ENCODE measurements around the gene POLR2B. TPM values are rescaled to one million over a fixed set of nuclear protein-coding genes. Genes with fewer than 3 reads are reported as not detected.
A peak's percentile ranks its signal among the peaks of the same experiment; 100 is the strongest.
"Not testable (repeated sequence)": the region's sequence is repeated elsewhere in the genome, so short reads cannot be mapped to it uniquely, and the experiment has no call there.

The POLR2B gene
- total RNA-seq, 1 donor from 2014 or later = 23.4 TPM

- DNase-seq (ENCODE audit: low spot score in 2 of 2) = no peak
- H3K36me3 ChIP-seq = peaks cover 0 to 10% of the 10 kb centered on the region in 2 donors
- H3K27me3 ChIP-seq = no peaks in the 10 kb centered on the region
- peak overlapping the region; percentile 85 for H3K27ac ChIP-seq
- intact Hi-C loops (cut with DNase I) = loop anchor here (2.0 to 5.0 kb wide), 2 partner anchors 37 to 369 kb away; no protein-coding TSS in a partner anchor
- H3K9me3 ChIP-seq = no peaks in the 10 kb centered on the region
- H3K4me1 ChIP-seq = peaks cover 5 to 71% of the 10 kb centered on the region in 2 donors
- TF ChIP-seq CTCF (IDR thresholded peaks at IDR 0.05) = no peak
- peak overlapping the region in 1 of 2 donors; percentile 38 for H3K4me3 ChIP-seq
These were observed 64.9 kb downstream of the POLR2B start for GRCh38 chr4:57043347-57044251.

GRCh38 chr4:57044279-57044678 is 65.6 kb downstream of the POLR2B start:
- peak overlapping the region; percentile 85 for H3K27ac ChIP-seq
- no peaks in the 10 kb centered on the region for H3K27me3 ChIP-seq
- peak overlapping the region in 1 of 2 donors; percentile 38 for H3K4me3 ChIP-seq
- intact Hi-C loops (cut with DNase I) = loop anchor here (5.0 kb wide), 1 partner anchor 368 kb away; no protein-coding TSS in a partner anchor
- TF ChIP-seq CTCF (IDR thresholded peaks at IDR 0.05) = no peak
- H3K4me1 ChIP-seq = peaks cover 8 to 77% of the 10 kb centered on the region in 2 donors
- DNase-seq (ENCODE audit: low spot score in 2 of 2) = no peak
- H3K9me3 ChIP-seq = no peaks in the 10 kb centered on the region
- H3K36me3 ChIP-seq = peaks cover 0 to 10% of the 10 kb centered on the region in 2 donors

GRCh38 chr4:57044996-57045395 is 66.3 kb downstream of the POLR2B start:
- peak overlapping the region; percentile 85 for H3K27ac ChIP-seq
- H3K4me1 ChIP-seq = peaks cover 8 to 80% of the 10 kb centered on the region in 2 donors
- peaks cover 0 to 8% of the 10 kb centered on the region in 2 donors for H3K36me3 ChIP-seq
- intact Hi-C loops (cut with DNase I) = loop anchor here (5.0 kb wide), 1 partner anchor 367 kb away; no protein-coding TSS in a partner anchor
- H3K27me3 ChIP-seq = no peaks in the 10 kb centered on the region
- no peak overlapping the region for H3K4me3 ChIP-seq
- no peak for TF ChIP-seq CTCF (IDR thresholded peaks at IDR 0.05)
- no peaks in the 10 kb centered on the region for H3K9me3 ChIP-seq
- no peak for DNase-seq (ENCODE audit: low spot score in 2 of 2)

GRCh38 chr4:57047046-57047445 is 68.3 kb downstream of the POLR2B start:
- H3K27me3 ChIP-seq; H3K36me3 ChIP-seq; intact Hi-C loops (cut with DNase I); H3K9me3 ChIP-seq; DNase-seq (ENCODE audit: low spot score in 2 of 2); H3K4me3 ChIP-seq: not testable (repeated sequence)
- Histone ChIP-seq H3K27ac (peak overlapping the region; percentile 85), H3K4me1 (peaks cover 8 to 76% of the 10 kb centered on the region in 2 donors)

GRCh38 chr4:57048590-57049304 is 70.1 kb downstream of the POLR2B start:
- Histone ChIP-seq H3K9me3 (no peaks in the 10 kb centered on the region), H3K4me1 (peaks cover 13 to 71% of the 10 kb centered on the region in 2 donors), H3K27ac (peak overlapping the region; percentile 85), H3K4me3 (no peak overlapping the region), H3K27me3 (no peaks in the 10 kb centered on the region), H3K36me3 (peaks cover 0 to 4% of the 10 kb centered on the region in 2 donors)
- no peak for DNase-seq (ENCODE audit: low spot score in 2 of 2)
- TF ChIP-seq CTCF (IDR thresholded peaks at IDR 0.05) = no peak
- intact Hi-C loops (cut with DNase I) = no loop called here
